ENCODE results near the gene NPC1L1. TPM values are rescaled to one million over a fixed set of nuclear protein-coding genes. Genes with fewer than 3 reads are reported as not detected.

The NPC1L1 gene
- total RNA-seq, 1 donor, result not detected

DNA sequence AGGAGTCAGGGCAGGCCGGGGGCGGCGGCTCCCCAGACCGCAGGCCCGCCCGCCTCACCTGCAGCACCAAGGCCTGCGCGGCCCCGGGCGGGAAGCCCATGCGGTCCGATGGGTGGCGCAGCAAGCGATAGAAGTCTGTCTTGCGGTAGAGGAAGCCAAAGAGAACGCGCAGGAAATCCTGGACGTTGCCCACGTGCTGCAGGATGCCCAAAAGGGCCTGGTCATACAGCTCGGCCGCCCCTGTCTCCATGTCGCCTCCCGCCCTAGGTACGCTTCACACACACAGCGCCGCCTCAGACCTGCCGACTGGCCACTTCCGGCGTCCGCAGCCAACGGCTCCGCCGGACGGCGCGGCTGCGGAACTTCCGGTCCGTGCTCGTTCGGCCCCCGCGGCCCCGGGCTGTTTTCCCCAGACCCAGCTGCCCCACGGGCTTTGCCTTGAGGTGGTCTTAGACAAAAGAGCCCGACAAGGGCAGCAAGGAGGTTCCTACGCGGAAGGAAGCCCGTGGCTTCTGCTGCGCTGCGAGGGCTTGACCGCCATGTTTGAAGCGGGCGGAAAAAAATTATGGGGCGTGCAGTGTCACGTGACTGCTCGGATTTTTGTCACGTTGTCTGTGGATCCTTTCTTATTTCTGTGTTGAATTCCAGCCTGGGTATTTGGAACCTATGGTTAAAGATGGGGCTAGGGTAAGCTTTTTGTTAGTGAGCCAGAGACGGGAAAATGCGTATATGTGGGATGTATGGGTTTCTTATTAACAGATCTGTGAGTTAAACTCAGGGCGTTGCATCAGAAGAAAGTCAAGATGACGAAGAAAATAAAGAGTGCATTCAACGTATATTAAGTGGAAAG, 50.6 kb downstream of the NPC1L1 start, which contains the start of gene NUDCD3:
NUDCD3 (minus strand) TSS at position 308 of the 850 bp plus-strand sequence; CDS start at position 250, 58 bp downstream.
- peaks cover 10% of the 10 kb centered on the region for H4K20me1 ChIP-seq (ENCODE audit: insufficient read depth, low read length)
- peaks cover 4% of the 10 kb centered on the region for H3K27me3 ChIP-seq (ENCODE audit: insufficient read depth, low read length)
- H3K4me2 ChIP-seq (ENCODE audit: insufficient read depth, low read length), result peak within 1 kb of the TSS; percentile 98
- H3K79me2 ChIP-seq (ENCODE audit: insufficient read depth, low read length), result peaks cover 48% of the 10 kb centered on the region
- peak; percentile 95 for DNase-seq (ENCODE audit: insufficient read length, low spot score, missing footprints)
- TF ChIP-seq, protein P1, sequence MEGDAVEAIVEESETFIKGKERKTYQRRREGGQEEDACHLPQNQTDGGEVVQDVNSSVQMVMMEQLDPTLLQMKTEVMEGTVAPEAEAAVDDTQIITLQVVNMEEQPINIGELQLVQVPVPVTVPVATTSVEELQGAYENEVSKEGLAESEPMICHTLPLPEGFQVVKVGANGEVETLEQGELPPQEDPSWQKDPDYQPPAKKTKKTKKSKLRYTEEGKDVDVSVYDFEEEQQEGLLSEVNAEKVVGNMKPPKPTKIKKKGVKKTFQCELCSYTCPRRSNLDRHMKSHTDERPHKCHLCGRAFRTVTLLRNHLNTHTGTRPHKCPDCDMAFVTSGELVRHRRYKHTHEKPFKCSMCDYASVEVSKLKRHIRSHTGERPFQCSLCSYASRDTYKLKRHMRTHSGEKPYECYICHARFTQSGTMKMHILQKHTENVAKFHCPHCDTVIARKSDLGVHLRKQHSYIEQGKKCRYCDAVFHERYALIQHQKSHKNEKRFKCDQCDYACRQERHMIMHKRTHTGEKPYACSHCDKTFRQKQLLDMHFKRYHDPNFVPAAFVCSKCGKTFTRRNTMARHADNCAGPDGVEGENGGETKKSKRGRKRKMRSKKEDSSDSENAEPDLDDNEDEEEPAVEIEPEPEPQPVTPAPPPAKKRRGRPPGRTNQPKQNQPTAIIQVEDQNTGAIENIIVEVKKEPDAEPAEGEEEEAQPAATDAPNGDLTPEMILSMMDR (IDR thresholded peaks at IDR 0.05; ENCODE audit: extremely low read depth, low read depth, low read length), result peak; percentile 8
- H3K9me3 ChIP-seq (ENCODE audit: low read depth, low read length), result no peaks in the 10 kb centered on the region
- H3K4me1 ChIP-seq (ENCODE audit: insufficient read depth, low read length), result peaks cover 11% of the 10 kb centered on the region
- peak within 1 kb of the TSS; percentile 92 for H2AFZ ChIP-seq (ENCODE audit: low read length)
- H3K36me3 ChIP-seq (ENCODE audit: insufficient read depth, low read length), result no peaks in the 10 kb centered on the region
- peak within 1 kb of the TSS; percentile 87 for H3K4me3 ChIP-seq (ENCODE audit: insufficient read depth, low read length)
- H3K27ac ChIP-seq (ENCODE audit: low read depth, low read length), result peak within 1 kb of the TSS; percentile 95

DNA sequence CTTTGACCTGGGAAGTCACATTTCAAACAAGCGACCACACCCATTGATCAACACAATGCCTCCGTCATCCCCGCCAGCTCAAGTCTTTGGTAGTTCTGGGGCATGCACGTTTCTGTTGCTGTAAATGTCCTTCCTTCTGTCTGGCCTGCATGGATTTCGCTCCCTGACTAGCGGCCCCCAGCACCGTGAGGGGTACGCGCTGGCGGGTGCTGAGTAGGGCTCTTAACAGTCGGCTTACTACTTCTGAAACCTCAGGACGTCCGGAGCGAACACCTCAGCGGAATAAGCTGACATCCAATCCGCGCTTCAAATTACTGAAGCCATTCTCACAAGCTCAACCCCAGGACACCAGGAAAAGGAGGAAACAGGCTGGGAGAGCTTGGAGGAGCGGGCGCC, 51.2 kb downstream of the NPC1L1 start:
- H3K9me3 ChIP-seq (ENCODE audit: low read depth, low read length), result no peaks in the 10 kb centered on the region
- peaks cover 11% of the 10 kb centered on the region for H3K4me1 ChIP-seq (ENCODE audit: insufficient read depth, low read length)
- TF ChIP-seq, protein P1 (IDR thresholded peaks at IDR 0.05; ENCODE audit: extremely low read depth, low read depth, low read length), result no peak
- H2AFZ ChIP-seq (ENCODE audit: low read length), result peak overlapping the region; percentile 92
- peaks cover 2% of the 10 kb centered on the region for H3K36me3 ChIP-seq (ENCODE audit: insufficient read depth, low read length)
- H3K4me3 ChIP-seq (ENCODE audit: insufficient read depth, low read length), result peak overlapping the region; percentile 87
- peaks cover 55% of the 10 kb centered on the region for H3K79me2 ChIP-seq (ENCODE audit: insufficient read depth, low read length)
- H3K27ac ChIP-seq (ENCODE audit: low read depth, low read length), result peak overlapping the region; percentile 95
- H3K27me3 ChIP-seq (ENCODE audit: insufficient read depth, low read length), result no peaks in the 10 kb centered on the region
- peak overlapping the region; percentile 98 for H3K4me2 ChIP-seq (ENCODE audit: insufficient read depth, low read length)
- no peak for DNase-seq (ENCODE audit: insufficient read length, low spot score, missing footprints)
- peaks cover 10% of the 10 kb centered on the region for H4K20me1 ChIP-seq (ENCODE audit: insufficient read depth, low read length)

DNA sequence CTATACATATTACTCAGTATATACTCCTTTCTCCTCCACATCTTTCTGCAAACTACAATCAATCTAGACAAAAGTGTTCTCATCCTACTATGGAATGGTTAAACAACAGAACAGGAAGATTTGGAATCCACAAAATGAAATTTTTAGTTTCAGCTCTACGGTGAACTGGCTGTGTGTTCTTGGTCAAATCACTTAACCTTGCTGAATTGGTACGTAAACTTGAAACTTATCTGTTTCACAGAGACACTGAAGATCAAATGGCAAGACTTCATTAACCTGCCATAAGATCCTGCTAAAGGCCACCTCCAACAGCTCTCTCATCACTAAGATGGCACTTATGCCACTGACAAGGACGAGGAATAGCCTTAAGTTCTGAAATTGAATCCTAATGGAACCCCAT, 52.2 kb downstream of the NPC1L1 start:
- Histone ChIP-seq H3K27me3 (ENCODE audit: insufficient read depth, low read length) (no peaks in the 10 kb centered on the region), H4K20me1 (ENCODE audit: insufficient read depth, low read length) (peaks cover 10% of the 10 kb centered on the region), H3K27ac (ENCODE audit: low read depth, low read length) (no peak overlapping the region), H3K4me2 (ENCODE audit: insufficient read depth, low read length) (peak overlapping the region; percentile 98), H3K4me1 (ENCODE audit: insufficient read depth, low read length) (peaks cover 11% of the 10 kb centered on the region), H2AFZ (ENCODE audit: low read length) (no peak overlapping the region), H3K4me3 (ENCODE audit: insufficient read depth, low read length) (peak overlapping the region; percentile 87), H3K9me3 (ENCODE audit: low read depth, low read length) (no peaks in the 10 kb centered on the region), H3K36me3 (ENCODE audit: insufficient read depth, low read length) (peaks cover 12% of the 10 kb centered on the region), H3K79me2 (ENCODE audit: insufficient read depth, low read length) (peaks cover 64% of the 10 kb centered on the region)
- DNase-seq (ENCODE audit: insufficient read length, low spot score, missing footprints), result peak; percentile 75
- TF ChIP-seq, protein P1 (IDR thresholded peaks at IDR 0.05; ENCODE audit: extremely low read depth, low read depth, low read length), result no peak

DNA sequence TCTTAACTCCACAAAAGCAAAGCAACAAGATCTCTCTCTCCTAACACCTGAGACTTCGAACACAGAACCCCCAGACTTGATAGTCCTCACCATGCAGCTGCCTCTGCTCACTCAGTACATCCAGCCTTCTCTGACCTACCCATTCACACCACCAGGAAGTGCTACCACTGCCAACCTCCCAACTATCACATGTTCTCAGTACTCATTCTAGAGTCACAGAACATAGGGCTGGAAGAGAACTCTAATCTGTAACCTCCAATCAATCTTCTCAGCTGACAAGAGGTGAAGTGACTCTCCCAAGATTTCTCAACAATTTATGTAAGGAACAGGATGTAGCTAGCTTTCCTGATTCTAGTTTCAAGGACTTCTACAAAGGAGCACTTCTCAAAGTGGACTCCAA, 54.4 kb downstream of the NPC1L1 start:
- peak; percentile 75 for DNase-seq (ENCODE audit: insufficient read length, low spot score, missing footprints)
- Histone ChIP-seq H3K27me3 (ENCODE audit: insufficient read depth, low read length) (no peaks in the 10 kb centered on the region), H3K27ac (ENCODE audit: low read depth, low read length) (no peak overlapping the region), H3K4me3 (ENCODE audit: insufficient read depth, low read length) (no peak overlapping the region), H3K36me3 (ENCODE audit: insufficient read depth, low read length) (peaks cover 27% of the 10 kb centered on the region), H3K4me2 (ENCODE audit: insufficient read depth, low read length) (no peak overlapping the region), H3K4me1 (ENCODE audit: insufficient read depth, low read length) (peaks cover 11% of the 10 kb centered on the region), H3K79me2 (ENCODE audit: insufficient read depth, low read length) (peaks cover 84% of the 10 kb centered on the region), H3K9me3 (ENCODE audit: low read depth, low read length) (no peaks in the 10 kb centered on the region), H4K20me1 (ENCODE audit: insufficient read depth, low read length) (peaks cover 10% of the 10 kb centered on the region), H2AFZ (ENCODE audit: low read length) (no peak overlapping the region)
- TF ChIP-seq, protein P1 (IDR thresholded peaks at IDR 0.05; ENCODE audit: extremely low read depth, low read depth, low read length), result no peak

Measured in osteoblast (primary cell).